HCT116 (cell line): Measurements from ENCODE around the gene NXPH1. TPM values are rescaled to one million over a fixed set of nuclear protein-coding genes. Genes with fewer than 3 reads are reported as not detected.

Experiments
- ATAC-seq: fragments of 200-7000 bp; cut with Tn5 transposase; 2 replicates; pipeline ENCODE4 v1.9.1; 2020; ENCODE audit warnings: mild to moderate bottlenecking, moderate library complexity
- BruUV-seq: library from RNA; stranded (reverse); fragments of 400-500 nt; replicated peaks from 2 replicates; lab custom pipeline; 2021; lab: Mats Ljungman, UMichigan
- CTCF ChIA-PET: fragments of 300-600 bp; sonication (Branson Sonifier 250); formaldehyde crosslinking; loops from one replicate; lab custom pipeline; 2021; ENCODE audit warnings: antibody characterized with exemption; lab: Charles Lee
- POLR2A ChIA-PET: fragments of 300-600, 350-600 bp; sonication (Branson Sonifier 250); formaldehyde crosslinking; loops from one replicate; lab custom pipeline; 2021; ENCODE audit warnings: antibody characterized with exemption; lab: Charles Lee
- RAD21 ChIA-PET, 2 experiments: fragments of 300-600 bp; sonication (Branson Sonifier 250); formaldehyde crosslinking; loops; one replicate each; lab custom pipeline; 2023; ENCODE audit warnings: low total read pairs in 2 of 2; ENCODE audit not compliant: uncharacterized antibody in 2 of 2, unreplicated experiment in 2 of 2, low non-redundant PET in 1 of 2; lab: Charles Lee
- DNase-seq: peaks from one replicate; pipeline ENCODE4 v3.0.0-alpha.2; 2010; ENCODE audit warnings: low read depth, low spot score
- H2AFZ ChIP-seq: fragments of 200-600 bp; shearing (Covaris generic), sonication (generic); 2 replicates; pipeline ENCODE4 v1.6.1; 2017; ENCODE audit warnings: low read depth, mixed run types, mixed read lengths, antibody characterized with exemption, low read length; ENCODE audit not compliant: poor library complexity, severe bottlenecking
- H3K27ac ChIP-seq: 2 replicates; pipeline ENCODE4 v1.5.1; 2012; ENCODE audit warnings: low read depth, low read length
- H3K27me3 ChIP-seq: fragments of 200-600 bp; sonication (generic); 2 replicates; pipeline ENCODE4 v1.6.1; 2016; ENCODE audit warnings: mixed run types, low read length, mixed read lengths; ENCODE audit not compliant: insufficient read depth
- H3K36me3 ChIP-seq, 2 experiments: fragments of 200-500 bp in 1 of 2; fragments of 200-600 bp in 1 of 2; sonication (Bioruptor generic) in 1 of 2; sonication (generic) in 1 of 2; 2 replicates each; pipeline versions ENCODE4 v1.5.1 to v1.6.1; 2014 to 2016; ENCODE audit warnings: low read length in 2 of 2, inconsistent platforms in 1 of 2, mixed read lengths in 1 of 2, mixed run types in 1 of 2; ENCODE audit not compliant: insufficient read depth in 2 of 2, control insufficient read depth in 1 of 2
- H3K4me1 ChIP-seq, 2 experiments: fragments of 200-600 bp in 1 of 2; sonication (generic) in 1 of 2; 2 replicates each; pipeline versions ENCODE4 v1.5.1 to v1.6.1; 2012 to 2017; ENCODE audit warnings: low read length in 2 of 2, inconsistent platforms in 1 of 2, mild to moderate bottlenecking in 1 of 2, mixed read lengths in 1 of 2, mixed run types in 1 of 2, moderate library complexity in 1 of 2; ENCODE audit not compliant: insufficient read depth in 2 of 2, control insufficient read depth in 1 of 2
- H3K4me2 ChIP-seq: fragments of 200-600 bp; sonication (generic); 2 replicates; pipeline ENCODE4 v1.6.1; 2017; ENCODE audit warnings: mixed run types, low read length, mixed read lengths
- H3K4me3 ChIP-seq, 2 experiments: fragments of 200-600 bp in 1 of 2; sonication (generic) in 1 of 2; replicated peaks in 1 of 2; 2 replicates each; pipeline ENCODE4 v1.5.1; 2011 to 2016; ENCODE audit warnings: low read length in 2 of 2, control low read depth in 1 of 2, low read depth in 1 of 2, mild to moderate bottlenecking in 1 of 2, mixed read lengths in 1 of 2, mixed run types in 1 of 2
- H3K79me2 ChIP-seq: fragments of 200-600 bp; sonication (generic); 2 replicates; pipeline ENCODE4 v1.6.1; 2017; ENCODE audit warnings: mild to moderate bottlenecking, mixed run types, low read length, moderate library complexity, mixed read lengths; ENCODE audit not compliant: insufficient read depth
- H3K9ac ChIP-seq: fragments of 200-600 bp; sonication (generic); 2 replicates; pipeline ENCODE4 v1.6.1; 2016; ENCODE audit warnings: low read length, mixed read lengths
- H3K9me2 ChIP-seq: fragments of 200-600 bp; sonication (generic), shearing (Covaris generic); 2 replicates; pipeline ENCODE4 v1.6.1; 2017; ENCODE audit warnings: mixed run types, mild to moderate bottlenecking, moderate library complexity; ENCODE audit not compliant: insufficient read depth
- H3K9me3 ChIP-seq, 2 experiments: fragments of 200-500 bp in 1 of 2; fragments of 200-600 bp in 1 of 2; sonication (Bioruptor generic) in 1 of 2; sonication (generic) in 1 of 2; 2 replicates each; pipeline ENCODE4 v1.6.1; 2014 to 2017; ENCODE audit warnings: low read length in 2 of 2, mixed read lengths in 2 of 2, inconsistent platforms in 1 of 2, low read depth in 1 of 2, mild to moderate bottlenecking in 1 of 2, mixed run types in 1 of 2, moderate library complexity in 1 of 2; ENCODE audit not compliant: control insufficient read depth in 1 of 2, insufficient read depth in 1 of 2
- H4K20me1 ChIP-seq: fragments of 200-600 bp; sonication (generic), shearing (Covaris generic); 2 replicates; pipeline ENCODE4 v1.6.1; 2017; ENCODE audit warnings: mixed run types, mild to moderate bottlenecking, moderate library complexity; ENCODE audit not compliant: insufficient read depth
- ATF3 ChIP-seq: IDR thresholded peaks from 2 replicates; pipeline ENCODE4 v1.6.1; 2012
- CBX3 ChIP-seq: IDR thresholded peaks from 2 replicates; pipeline ENCODE4 v1.6.1; 2012; ENCODE audit warnings: low read depth
- CEBPB ChIP-seq: IDR thresholded peaks from 2 replicates; pipeline ENCODE4 v1.6.1; 2012; ENCODE audit warnings: low read depth
- EGR1 ChIP-seq: IDR thresholded peaks from 2 replicates; pipeline ENCODE4 v1.6.1; 2012; ENCODE audit warnings: low read depth
- ELF1 ChIP-seq: IDR thresholded peaks from 2 replicates; pipeline ENCODE4 v1.6.1; 2012; ENCODE audit warnings: low read depth, borderline replicate concordance
- POLR2A ChIP-seq: IDR thresholded peaks from 2 replicates; pipeline ENCODE4 v1.7.0; 2011; ENCODE audit warnings: borderline replicate concordance; ENCODE audit not compliant: insufficient read depth, insufficient read length; ENCODE audit errors: extremely low read depth
- POLR2AphosphoS5 ChIP-seq: IDR thresholded peaks from 2 replicates; pipeline ENCODE4 v1.6.1; 2011; ENCODE audit warnings: mild to moderate bottlenecking, low read depth, low read length, moderate library complexity
- REST ChIP-seq: IDR thresholded peaks from 2 replicates; pipeline ENCODE4 v1.6.1; 2012; ENCODE audit warnings: low read depth
- SIN3A ChIP-seq: IDR thresholded peaks from 2 replicates; pipeline ENCODE4 v1.6.1; 2012; ENCODE audit warnings: low read depth
- SRF ChIP-seq: IDR thresholded peaks from 2 replicates; pipeline ENCODE4 v1.6.1; 2012; ENCODE audit warnings: low read depth
- YY1 ChIP-seq: IDR thresholded peaks from 2 replicates; pipeline ENCODE4 v1.6.1; 2011; ENCODE audit warnings: low read length, low read depth, moderate library complexity, mild to moderate bottlenecking; ENCODE audit not compliant: insufficient replicate concordance; ENCODE audit errors: extremely low read depth
- ZBTB33 ChIP-seq: IDR thresholded peaks from 2 replicates; pipeline ENCODE4 v1.6.1; 2011; ENCODE audit warnings: mild to moderate bottlenecking, low read length, moderate library complexity; ENCODE audit not compliant: insufficient replicate concordance; ENCODE audit errors: extremely low read depth
- ZNF274 ChIP-seq: fragments of 200-500 bp; sonication (Bioruptor generic); IDR thresholded peaks from 2 replicates; pipeline ENCODE4 v1.6.1; 2014; ENCODE audit warnings: mild to moderate bottlenecking, low read depth, low read length, inconsistent platforms
- intact Hi-C: fragments of 100-400 bp; cut with micrococcal nuclease; formaldehyde crosslinking; loops from 2 replicates; pipeline ENCODE4 v1.10.0; 2022
- total RNA-seq: library from RNA; stranded (reverse); gene quantifications from one replicate; pipeline ENCODE4 v1.2.1, GENCODE V29; 2021; ENCODE audit not compliant: unreplicated experiment

The NXPH1 gene
- total RNA-seq, 1 experiment from 2014 or later, result 0.17 TPM

- Histone ChIP-seq H3K79me2 (no peaks in the 10 kb centered on the region), H3K36me3 (no peaks in the 10 kb centered on the region), H3K4me2 (no peak overlapping the region), H3K9me2 (no peaks in the 10 kb centered on the region), H3K9me3 (no peaks in the 10 kb centered on the region), H3K27ac (no peak overlapping the region), H2AFZ (no peak overlapping the region), H3K27me3 (0 out of 2 replicates have a peak, but pooled peaks cover 3% of the 10 kb centered on the region), H3K4me1 (no peaks in the 10 kb centered on the region), H3K4me3 (no peak overlapping the region), H4K20me1 (no peaks in the 10 kb centered on the region), H3K9ac (no peak overlapping the region)
- ChIA-PET RAD21 (no interaction called here), CTCF (no interaction called here), POLR2A (no interaction called here)
- BruUV-seq, result no TSS peak
- no peak for TF ChIP-seq ELF1
- no peak for TF ChIP-seq YY1
- no peak for TF ChIP-seq SRF
- TF ChIP-seq ATF3, result no peak
- no peak for TF ChIP-seq CBX3
- TF ChIP-seq POLR2AphosphoS5, result no peak
- no peak for TF ChIP-seq POLR2A
- intact Hi-C loops, result loop anchor here (10.0 kb wide), 1 partner anchor 55 kb away; no protein-coding TSS in a partner anchor
- ATAC-seq, result no peak
- no peak for DNase-seq
Observed at GRCh38 chr7:8579661-8580194, 146.3 kb downstream of the NXPH1 start.

- RAD21 ChIA-PET, result no interaction called here
- TF ChIP-seq ATF3 (no peak), SRF (no peak), ZBTB33 (no peak), EGR1 (no peak), CEBPB (no peak), SIN3A (no peak), CBX3 (no peak), YY1 (no peak), ZNF274 (no peak), REST (no peak)
Observed at GRCh38 chr7:8581842-8582241, 148.4 kb downstream of the NXPH1 start.

More at GRCh38 chr7:8581842-8582241, 148.4 kb downstream of the NXPH1 start:
- Histone ChIP-seq H3K4me2 (no peak overlapping the region), H3K4me1 (no peaks in the 10 kb centered on the region; a peak in 1 of 4 replicates), H2AFZ (no peak overlapping the region), H3K27me3 (0 out of 2 replicates have a peak, but pooled peaks cover 3% of the 10 kb centered on the region), H3K27ac (no peak overlapping the region), H3K9me2 (no peaks in the 10 kb centered on the region), H3K9ac (no peak overlapping the region), H4K20me1 (no peaks in the 10 kb centered on the region), H3K4me3 (no peak overlapping the region), H3K79me2 (no peaks in the 10 kb centered on the region), H3K9me3 (no peaks in the 10 kb centered on the region), H3K36me3 (no peaks in the 10 kb centered on the region)
- intact Hi-C loops, result loop anchor here (10.0 kb wide), 1 partner anchor 53 kb away; no protein-coding TSS in a partner anchor
- ChIA-PET CTCF (no interaction called here), POLR2A (no interaction called here)
- no TSS peak for BruUV-seq
- no peak for DNase-seq
- no peak for ATAC-seq
